Measurements from ENCODE around the gene DSG1. TPM values are rescaled to one million over a fixed set of nuclear protein-coding genes. Genes with fewer than 3 reads are reported as not detected.

Gene DSG1
- total RNA-seq, 1 donor from 2014 or later = 0.77 TPM

GRCh38 chr18:31403409-31403808 lies 85.4 kb downstream of the DSG1 start:
- DNase-seq = no peak
- intact Hi-C loops (cut with micrococcal nuclease) = no loop called here

More at GRCh38 chr18:31403409-31403808, 85.4 kb downstream of the DSG1 start:
- no peak for ATAC-seq

Other genes with a start within 250 kb of the DSG1 start
- gene DSC2, start 215.7 kb upstream of the DSG1 start, total RNA-seq = 34.1 TPM
- gene DSC1, start 155.3 kb upstream of the DSG1 start, total RNA-seq = 6.0 TPM
- not detected for gene DSG4, start 58.6 kb downstream of the DSG1 start, total RNA-seq
- not detected for gene DSG3, start 129.6 kb downstream of the DSG1 start, total RNA-seq
- 49.6 TPM for gene DSG2, start 180.0 kb downstream of the DSG1 start, total RNA-seq